ENCODE measurements around the gene ALDOB. TPM values are rescaled to one million over a fixed set of nuclear protein-coding genes. Genes with fewer than 3 reads are reported as not detected.

Gene ALDOB
- total and polyA plus RNA-seq, 2 of the 8 experiments (the other 6 are each of a cell fraction or from before 2014, with no cell fraction given), result not detected

DNA sequence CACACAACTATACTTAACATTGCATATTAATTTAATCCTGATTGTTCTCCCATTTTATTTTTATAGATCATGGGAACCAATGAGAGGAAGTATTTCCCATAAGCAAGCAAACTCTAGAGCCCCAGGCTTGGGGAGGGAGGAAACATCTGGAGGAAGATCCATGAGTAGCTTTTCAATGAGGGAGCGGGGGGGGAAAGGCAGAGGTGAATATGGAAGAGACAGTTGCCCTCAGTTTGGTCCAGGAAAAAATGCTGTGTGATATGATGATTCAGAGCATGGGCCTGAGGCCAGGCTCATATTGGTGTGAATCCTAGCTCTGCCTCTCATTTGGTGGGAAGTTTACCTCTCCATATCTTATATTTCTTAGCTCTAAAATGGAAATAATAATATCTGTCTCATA lies 42.2 kb upstream of the ALDOB start:
- no peak overlapping the region for H2BK20ac ChIP-seq (ENCODE audit: low read length)
- CTCF ChIA-PET (ENCODE audit: partially characterized antibody), result interaction anchor here (1.5 to 12.5 kb wide), 5 partner anchors 9 to 52 kb away, joined by 5 to 122 read pairs (median 10); a partner anchor contains a TSS
- H3K9me3 ChIP-seq (ENCODE audit: insufficient read depth in 2 of 2, low read depth in 1 of 2, low read length in 1 of 2), result no peaks in the 10 kb centered on the region
- peaks cover 0 to 21% of the 10 kb centered on the region in 2 experiments; a peak in 3 of 4 replicates for H3K79me2 ChIP-seq (ENCODE audit: control insufficient read depth in 1 of 2, insufficient read depth in 2 of 2, low read length in 2 of 2)
- H3K27me3 ChIP-seq (replicated peaks in 1 of 4; ENCODE audit: control insufficient read depth in 3 of 4, extremely low read depth in 1 of 4, insufficient read depth in 3 of 4, low read length in 3 of 4), result no peaks in the 10 kb centered on the region
- peaks cover 0 to 4% (median 1%) of the 10 kb centered on the region in 4 experiments; a peak in 2 of 7 replicates for H3K4me1 ChIP-seq (replicated peaks in 1 of 4; ENCODE audit: control insufficient read depth in 3 of 4, insufficient read depth in 4 of 4, low read length in 3 of 4)
- H3K79me1 ChIP-seq (ENCODE audit: low read depth, low read length), result peaks cover 3% of the 10 kb centered on the region
- 67% methylated on average over 1 of the region's 1 CpG; no CpG with 5 or more reads in 1 of the 2 experiments for WGBS, 2 experiments (ENCODE audit: extremely low coverage in 1 of 2, insufficient coverage in 1 of 2, insufficient read length in 1 of 2, insufficient replicate concordance in 2 of 2, low coverage in 1 of 2, low lambda C conversion rate in 2 of 2, missing lambda C conversion rate in 1 of 2)
- no peak overlapping the region for H4K91ac ChIP-seq (replicated peaks; ENCODE audit: insufficient read length, low read length)
- no peak overlapping the region for H2BK12ac ChIP-seq (ENCODE audit: low read depth, low read length)
- H3K14ac ChIP-seq (ENCODE audit: insufficient read length), result no peak overlapping the region
- no peak overlapping the region for H3K4ac ChIP-seq (replicated peaks; ENCODE audit: insufficient read length, low read depth, low read length)
- H3K9ac ChIP-seq (replicated peaks in 1 of 4; ENCODE audit: extremely low read depth in 1 of 4, low read depth in 3 of 4, low read length in 3 of 4), result no peak overlapping the region
- H4K8ac ChIP-seq (ENCODE audit: extremely low read depth, insufficient read depth, low read length), result no peak overlapping the region
- H3K4me3 ChIP-seq (ENCODE audit: extremely low read depth in 1 of 4, insufficient read depth in 2 of 4, low read depth in 3 of 4, low read length in 4 of 4), result no peak overlapping the region
- H3K18ac ChIP-seq (ENCODE audit: extremely low read depth, low read length), result no peak overlapping the region
- H2BK5ac ChIP-seq (ENCODE audit: low read depth, low read length), result no peak overlapping the region
- H4K20me1 ChIP-seq (replicated peaks in 1 of 2; ENCODE audit: control insufficient read depth in 1 of 2, insufficient read depth in 2 of 2, low read length in 2 of 2), result no peaks in the 10 kb centered on the region
- peaks cover 7 to 25% (median 17%) of the 10 kb centered on the region in 4 experiments for H3K36me3 ChIP-seq (ENCODE audit: control insufficient read depth in 2 of 4, insufficient read depth in 4 of 4, low read length in 3 of 4)
- H3K27ac ChIP-seq (ENCODE audit: low read depth, low read length), result no peak overlapping the region
- H3K23ac ChIP-seq (ENCODE audit: insufficient read length), result no peak overlapping the region
- no peak for FAIRE-seq
- no peak overlapping the region for H2AK5ac ChIP-seq (ENCODE audit: low read depth, low read length)
- POLR2A ChIA-PET (ENCODE audit: partially characterized antibody), result interaction anchor here (0.8 to 2.0 kb wide), 2 partner anchors 9 to 15 kb away, joined by 3 to 7 read pairs; no protein-coding TSS in a partner anchor
- no peak overlapping the region for H3K56ac ChIP-seq (replicated peaks; ENCODE audit: insufficient read length, low read depth, low read length)
- no peak overlapping the region for H2BK120ac ChIP-seq (replicated peaks; ENCODE audit: low read depth, low read length)
- H2AFZ ChIP-seq (ENCODE audit: low read length), result no peak overlapping the region
- no peak overlapping the region for H4K5ac ChIP-seq (ENCODE audit: insufficient read length, low read depth, low read length)
- no peak overlapping the region for H3K4me2 ChIP-seq (ENCODE audit: insufficient read depth in 1 of 2, low read depth in 2 of 2, low read length in 2 of 2)
- H3K23me2 ChIP-seq (ENCODE audit: low read depth, low read length), result no peaks in the 10 kb centered on the region
- H2BK15ac ChIP-seq (ENCODE audit: low read length), result no peak overlapping the region
- DNase-seq (ENCODE audit: low read depth in 1 of 2, low spot score in 2 of 2), result no peak
- no peak for TF ChIP-seq YY1 (IDR thresholded peaks at IDR 0.05; ENCODE audit: low read depth, low read length)
- no peak for TF ChIP-seq ASH2L (IDR thresholded peaks at IDR 0.05; ENCODE audit: low read length)
- no peak for TF ChIP-seq GABPA (IDR thresholded peaks at IDR 0.05; ENCODE audit: borderline replicate concordance, insufficient read depth, low read length)
- TF ChIP-seq TAF1 (IDR thresholded peaks at IDR 0.05; ENCODE audit: low read depth, low read length), result no peak
- no peak for TF ChIP-seq KDM4A (IDR thresholded peaks at IDR 0.05; ENCODE audit: low read depth, low read length, severe bottlenecking)
- TF ChIP-seq, protein P1, sequence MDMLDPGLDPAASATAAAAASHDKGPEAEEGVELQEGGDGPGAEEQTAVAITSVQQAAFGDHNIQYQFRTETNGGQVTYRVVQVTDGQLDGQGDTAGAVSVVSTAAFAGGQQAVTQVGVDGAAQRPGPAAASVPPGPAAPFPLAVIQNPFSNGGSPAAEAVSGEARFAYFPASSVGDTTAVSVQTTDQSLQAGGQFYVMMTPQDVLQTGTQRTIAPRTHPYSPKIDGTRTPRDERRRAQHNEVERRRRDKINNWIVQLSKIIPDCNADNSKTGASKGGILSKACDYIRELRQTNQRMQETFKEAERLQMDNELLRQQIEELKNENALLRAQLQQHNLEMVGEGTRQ (IDR thresholded peaks at IDR 0.05; ENCODE audit: low read length), result no peak
- no peak for TF ChIP-seq SIN3A (conservative IDR thresholded peaks at IDR 0.05 in 1 of 2, IDR thresholded peaks at IDR 0.05 in 1 of 2; ENCODE audit: low read depth in 1 of 2, low read length in 2 of 2)
- no peak for TF ChIP-seq HDAC2 (IDR thresholded peaks at IDR 0.05; ENCODE audit: borderline replicate concordance in 1 of 2, low read depth in 2 of 2, low read length in 2 of 2)
- TF ChIP-seq, protein P2, sequence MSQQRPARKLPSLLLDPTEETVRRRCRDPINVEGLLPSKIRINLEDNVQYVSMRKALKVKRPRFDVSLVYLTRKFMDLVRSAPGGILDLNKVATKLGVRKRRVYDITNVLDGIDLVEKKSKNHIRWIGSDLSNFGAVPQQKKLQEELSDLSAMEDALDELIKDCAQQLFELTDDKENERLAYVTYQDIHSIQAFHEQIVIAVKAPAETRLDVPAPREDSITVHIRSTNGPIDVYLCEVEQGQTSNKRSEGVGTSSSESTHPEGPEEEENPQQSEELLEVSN (IDR thresholded peaks at IDR 0.05), result no peak
- TF ChIP-seq BACH1 (IDR thresholded peaks at IDR 0.05; ENCODE audit: low read length), result no peak
- no peak for TF ChIP-seq SP4 (IDR thresholded peaks at IDR 0.05; ENCODE audit: low read length)
